ENCODE results near the gene ASIC4.

ASIC4 gene

DNA sequence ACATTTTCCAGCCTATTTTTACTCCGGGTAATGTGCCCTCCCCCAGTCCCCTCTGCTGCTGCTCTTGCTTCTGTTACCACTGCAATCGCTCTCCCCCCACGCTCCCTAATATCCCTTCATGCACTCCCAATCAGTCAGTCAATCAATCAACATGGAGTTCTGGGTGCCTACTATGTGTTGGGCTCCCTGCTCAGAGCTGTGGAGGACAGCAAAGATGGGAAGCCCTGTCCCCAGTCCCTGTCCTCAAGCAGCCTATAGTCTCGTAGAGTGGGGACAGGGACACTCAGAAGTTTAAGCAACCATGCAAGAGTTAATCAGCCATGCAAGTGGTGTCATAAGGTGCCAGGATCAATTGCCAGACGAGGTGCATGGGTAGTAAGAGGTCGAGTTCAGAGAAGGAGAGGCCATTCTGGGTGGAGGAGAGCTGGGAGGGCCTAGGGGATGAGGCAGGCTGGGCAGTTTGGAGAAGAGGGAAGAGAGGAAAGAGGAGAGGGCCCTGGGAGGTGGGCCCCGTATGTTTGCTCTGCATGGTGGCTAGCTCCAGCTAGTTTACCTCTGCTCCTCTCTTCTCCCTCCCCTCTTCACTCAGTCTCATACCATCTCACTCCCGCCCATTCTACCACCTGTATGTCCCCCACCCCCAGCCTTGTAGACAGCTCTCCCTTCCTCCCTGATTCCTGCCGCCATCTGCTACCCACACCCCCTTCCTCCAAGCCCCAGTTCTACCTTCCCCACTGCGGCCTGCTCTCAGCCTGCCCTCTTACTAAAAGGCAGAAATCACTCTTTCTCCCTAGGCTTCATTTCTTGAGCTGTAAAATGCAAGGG lies 3.9 kb downstream of the ASIC4 start:
- Histone ChIP-seq H3K36me3 (ENCODE audit: control insufficient read depth, low read length) (no peaks in the 10 kb centered on the region), H3K27ac (ENCODE audit: low read depth, low read length) (no peak overlapping the region), H3F3A (ENCODE audit: control insufficient read depth, insufficient read depth) (no peaks in the 10 kb centered on the region), H4K20me1 (ENCODE audit: control insufficient read depth, insufficient read depth, low read depth, low read length) (no peaks in the 10 kb centered on the region; the same call in 1 of the 2 replicates), H3K4me2 (ENCODE audit: low read length) (no peak overlapping the region), H3K9me2 (replicated peaks; ENCODE audit: control insufficient read depth, low read length) (no peaks in the 10 kb centered on the region), H3K79me2 (ENCODE audit: control insufficient read depth, low read length) (no peaks in the 10 kb centered on the region), H3K4me3 (ENCODE audit: low read length) (no peak overlapping the region), H3K27me3 (ENCODE audit: control insufficient read depth, low read length) (peaks cover 73% of the 10 kb centered on the region), H3K9me3 (ENCODE audit: control insufficient read depth, insufficient read depth, low read length) (no peaks in the 10 kb centered on the region), H3K4me1 (ENCODE audit: control insufficient read depth, low read length) (no peaks in the 10 kb centered on the region)
- TF ChIP-seq, protein P1, sequence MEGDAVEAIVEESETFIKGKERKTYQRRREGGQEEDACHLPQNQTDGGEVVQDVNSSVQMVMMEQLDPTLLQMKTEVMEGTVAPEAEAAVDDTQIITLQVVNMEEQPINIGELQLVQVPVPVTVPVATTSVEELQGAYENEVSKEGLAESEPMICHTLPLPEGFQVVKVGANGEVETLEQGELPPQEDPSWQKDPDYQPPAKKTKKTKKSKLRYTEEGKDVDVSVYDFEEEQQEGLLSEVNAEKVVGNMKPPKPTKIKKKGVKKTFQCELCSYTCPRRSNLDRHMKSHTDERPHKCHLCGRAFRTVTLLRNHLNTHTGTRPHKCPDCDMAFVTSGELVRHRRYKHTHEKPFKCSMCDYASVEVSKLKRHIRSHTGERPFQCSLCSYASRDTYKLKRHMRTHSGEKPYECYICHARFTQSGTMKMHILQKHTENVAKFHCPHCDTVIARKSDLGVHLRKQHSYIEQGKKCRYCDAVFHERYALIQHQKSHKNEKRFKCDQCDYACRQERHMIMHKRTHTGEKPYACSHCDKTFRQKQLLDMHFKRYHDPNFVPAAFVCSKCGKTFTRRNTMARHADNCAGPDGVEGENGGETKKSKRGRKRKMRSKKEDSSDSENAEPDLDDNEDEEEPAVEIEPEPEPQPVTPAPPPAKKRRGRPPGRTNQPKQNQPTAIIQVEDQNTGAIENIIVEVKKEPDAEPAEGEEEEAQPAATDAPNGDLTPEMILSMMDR (IDR thresholded peaks at IDR 0.05; ENCODE audit: low read depth, low read length, poor library complexity, severe bottlenecking) = no peak
- TF ChIP-seq EZH2phosphoT487 (IDR thresholded peaks at IDR 0.05; ENCODE audit: borderline replicate concordance, low read length) = no peak

DNA sequence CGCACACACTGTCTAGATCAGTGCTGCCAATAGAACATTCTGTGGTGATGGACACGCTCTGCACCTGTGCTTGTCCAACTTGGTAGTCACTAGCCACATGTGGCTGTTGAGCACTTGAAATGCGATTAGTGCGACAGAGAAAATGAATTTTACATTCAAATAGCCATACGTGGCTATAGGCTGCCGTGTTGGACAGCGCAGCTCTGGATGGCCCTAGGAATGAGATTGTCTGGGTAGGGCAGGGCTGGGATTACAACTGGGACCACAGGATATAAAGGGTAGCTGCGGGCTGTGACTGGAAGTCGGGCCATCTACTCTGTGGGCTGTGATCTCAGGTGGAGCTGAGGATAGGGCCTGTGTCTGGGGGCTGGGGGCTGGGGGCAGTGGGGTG lies 5.2 kb downstream of the ASIC4 start:
- peaks cover 72% of the 10 kb centered on the region for H3K27me3 ChIP-seq (ENCODE audit: control insufficient read depth, low read length)
- no peaks in the 10 kb centered on the region for H3K9me2 ChIP-seq (replicated peaks; ENCODE audit: control insufficient read depth, low read length)
- no peak overlapping the region for H3K4me3 ChIP-seq (ENCODE audit: low read length)
- no peak overlapping the region for H3K4me2 ChIP-seq (ENCODE audit: low read length)
- no peaks in the 10 kb centered on the region for H3K36me3 ChIP-seq (ENCODE audit: control insufficient read depth, low read length)
- no peaks in the 10 kb centered on the region for H3K4me1 ChIP-seq (ENCODE audit: control insufficient read depth, low read length)
- no peaks in the 10 kb centered on the region for H3F3A ChIP-seq (ENCODE audit: control insufficient read depth, insufficient read depth)
- no peak overlapping the region for H3K27ac ChIP-seq (ENCODE audit: low read depth, low read length)
- no peaks in the 10 kb centered on the region for H3K79me2 ChIP-seq (ENCODE audit: control insufficient read depth, low read length)
- TF ChIP-seq, protein P1 (IDR thresholded peaks at IDR 0.05; ENCODE audit: low read depth, low read length, poor library complexity, severe bottlenecking) = no peak
- TF ChIP-seq EZH2phosphoT487 (IDR thresholded peaks at IDR 0.05; ENCODE audit: borderline replicate concordance, low read length) = no peak
- no peaks in the 10 kb centered on the region for H4K20me1 ChIP-seq (ENCODE audit: control insufficient read depth, insufficient read depth, low read depth, low read length)
- no peaks in the 10 kb centered on the region for H3K9me3 ChIP-seq (ENCODE audit: control insufficient read depth, insufficient read depth, low read length)

DNA sequence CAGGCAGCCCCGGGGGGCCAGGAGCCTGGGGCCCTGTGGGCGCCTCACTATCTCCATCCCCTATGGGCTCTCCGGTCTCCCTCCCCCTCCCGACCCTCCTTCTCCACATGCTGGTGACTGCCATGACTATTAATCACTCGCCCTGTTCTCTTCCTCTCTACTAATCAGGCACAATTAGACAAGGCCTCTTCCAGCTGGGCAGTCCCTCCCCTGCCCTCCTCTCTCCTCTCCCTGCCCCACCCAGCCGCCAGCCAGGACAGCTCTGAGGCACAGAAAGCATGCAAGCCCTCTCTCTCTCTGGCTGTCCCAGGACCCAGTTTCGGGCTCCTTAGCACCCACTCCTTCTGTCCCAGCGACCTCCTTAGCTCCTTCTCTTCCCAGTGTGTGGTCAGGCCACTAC lies 5.8 kb downstream of the ASIC4 start:
- H3K27ac ChIP-seq (ENCODE audit: low read depth, low read length) = no peak overlapping the region
- no peak overlapping the region for H3K4me3 ChIP-seq (ENCODE audit: low read length)
- no peaks in the 10 kb centered on the region for H3F3A ChIP-seq (ENCODE audit: control insufficient read depth, insufficient read depth)
- H3K79me2 ChIP-seq (ENCODE audit: control insufficient read depth, low read length) = no peaks in the 10 kb centered on the region
- H3K27me3 ChIP-seq (ENCODE audit: control insufficient read depth, low read length) = peaks cover 73% of the 10 kb centered on the region
- H3K36me3 ChIP-seq (ENCODE audit: control insufficient read depth, low read length) = no peaks in the 10 kb centered on the region
- H3K9me2 ChIP-seq (replicated peaks; ENCODE audit: control insufficient read depth, low read length) = no peaks in the 10 kb centered on the region
- TF ChIP-seq, protein P1 (IDR thresholded peaks at IDR 0.05; ENCODE audit: low read depth, low read length, poor library complexity, severe bottlenecking) = no peak
- no peaks in the 10 kb centered on the region for H3K9me3 ChIP-seq (ENCODE audit: control insufficient read depth, insufficient read depth, low read length)
- H3K4me2 ChIP-seq (ENCODE audit: low read length) = no peak overlapping the region
- no peaks in the 10 kb centered on the region for H4K20me1 ChIP-seq (ENCODE audit: control insufficient read depth, insufficient read depth, low read depth, low read length)
- no peaks in the 10 kb centered on the region for H3K4me1 ChIP-seq (ENCODE audit: control insufficient read depth, low read length)

All from DOHH2 (cell line).